HUES48 (cell line): ENCODE data around the gene LAMA2.

Experiments
- H3K27ac ChIP-seq: one replicate; pipeline ENCODE4 v1.7.0; 2013; ENCODE audit warnings: low read depth, low read length, inconsistent platforms
- H3K27me3 ChIP-seq: 2 replicates; pipeline ENCODE4 v1.6.1; 2013; ENCODE audit warnings: mild to moderate bottlenecking, low read length; ENCODE audit not compliant: control insufficient read depth, insufficient read depth
- H3K36me3 ChIP-seq: 2 replicates; pipeline ENCODE4 v1.6.1; 2013; ENCODE audit warnings: low read length; ENCODE audit not compliant: control insufficient read depth, insufficient read depth
- H3K4me1 ChIP-seq: 2 replicates; pipeline ENCODE4 v1.6.1; 2013; ENCODE audit warnings: mild to moderate bottlenecking, low read length; ENCODE audit not compliant: control insufficient read depth, insufficient read depth
- H3K4me3 ChIP-seq: 2 replicates; pipeline ENCODE4 v1.5.1; 2013; ENCODE audit warnings: mild to moderate bottlenecking, low read depth, low read length
- H3K9ac ChIP-seq: 2 replicates; pipeline ENCODE4 v1.6.1; 2013; ENCODE audit warnings: mild to moderate bottlenecking, low read depth, low read length, moderate library complexity
- H3K9me3 ChIP-seq: 2 replicates; pipeline ENCODE4 v1.6.1; 2013; ENCODE audit warnings: low read length; ENCODE audit not compliant: control insufficient read depth, insufficient read depth

The LAMA2 gene

DNA sequence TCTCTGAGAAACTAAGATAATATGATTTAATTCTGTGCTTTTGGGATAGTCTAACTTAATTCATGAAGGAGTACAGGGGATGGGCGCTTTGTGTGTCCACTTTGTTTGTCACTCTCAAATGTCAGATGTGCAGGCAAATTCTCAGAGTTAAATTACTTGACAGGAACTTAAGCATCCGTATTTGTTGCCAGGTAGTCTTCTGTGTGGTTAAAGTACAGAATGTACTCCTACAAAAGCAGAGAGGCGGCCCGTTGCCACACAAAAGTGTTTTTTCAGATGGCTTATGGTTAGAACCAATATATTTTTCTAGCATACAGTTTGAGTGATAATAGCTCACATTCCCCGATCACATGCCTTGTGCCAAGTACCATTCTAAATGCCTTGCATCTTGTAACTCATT, 234.4 kb downstream of the LAMA2 start:
- Histone ChIP-seq H3K36me3 (no peaks in the 10 kb centered on the region), H3K4me3 (no peak overlapping the region), H3K9me3 (no peaks in the 10 kb centered on the region), H3K27me3 (no peaks in the 10 kb centered on the region), H3K4me1 (no peaks in the 10 kb centered on the region), H3K27ac (no peak overlapping the region), H3K9ac (no peak overlapping the region)

DNA sequence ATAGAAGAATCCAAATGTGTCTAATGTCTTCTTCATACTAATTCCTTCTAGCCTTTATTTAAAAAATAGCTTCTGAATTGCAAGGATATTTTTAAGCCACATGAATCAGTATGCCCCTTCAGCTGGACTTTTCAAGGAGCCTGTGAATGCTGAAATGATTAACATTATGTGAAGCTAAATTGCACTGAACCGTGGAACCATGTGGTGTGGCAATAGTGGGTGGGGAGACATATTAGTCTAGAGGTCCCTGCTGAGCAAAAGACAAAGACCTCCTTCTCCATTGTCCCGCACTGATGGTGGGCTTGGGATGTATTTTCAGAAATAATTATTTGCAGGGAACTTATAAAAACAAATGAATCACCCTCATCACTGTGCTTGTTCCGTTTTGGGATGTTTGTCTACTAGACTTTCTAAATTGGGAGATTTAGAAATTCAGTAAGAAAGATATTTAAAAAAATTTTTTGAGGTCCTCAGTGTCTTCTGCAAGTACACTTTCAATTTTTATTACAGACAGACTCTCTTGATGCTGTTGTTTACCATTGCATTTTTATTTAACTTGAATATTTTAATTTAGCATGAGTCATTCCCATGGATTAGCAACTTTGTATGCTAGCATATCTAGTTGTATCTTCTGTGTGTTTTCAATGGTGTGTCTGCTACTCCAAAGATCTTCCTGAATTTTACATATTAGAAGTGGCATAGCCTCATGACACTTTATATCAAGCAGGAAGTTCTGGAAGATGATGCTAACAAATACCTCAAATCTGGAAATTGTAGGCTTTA, 238.1 kb downstream of the LAMA2 start:
- no peaks in the 10 kb centered on the region for H3K4me1 ChIP-seq
- H3K27me3 ChIP-seq = no peaks in the 10 kb centered on the region
- no peak overlapping the region for H3K9ac ChIP-seq
- H3K27ac ChIP-seq = no peak overlapping the region
- no peaks in the 10 kb centered on the region for H3K36me3 ChIP-seq
- no peaks in the 10 kb centered on the region for H3K9me3 ChIP-seq
- H3K4me3 ChIP-seq = no peak overlapping the region

DNA sequence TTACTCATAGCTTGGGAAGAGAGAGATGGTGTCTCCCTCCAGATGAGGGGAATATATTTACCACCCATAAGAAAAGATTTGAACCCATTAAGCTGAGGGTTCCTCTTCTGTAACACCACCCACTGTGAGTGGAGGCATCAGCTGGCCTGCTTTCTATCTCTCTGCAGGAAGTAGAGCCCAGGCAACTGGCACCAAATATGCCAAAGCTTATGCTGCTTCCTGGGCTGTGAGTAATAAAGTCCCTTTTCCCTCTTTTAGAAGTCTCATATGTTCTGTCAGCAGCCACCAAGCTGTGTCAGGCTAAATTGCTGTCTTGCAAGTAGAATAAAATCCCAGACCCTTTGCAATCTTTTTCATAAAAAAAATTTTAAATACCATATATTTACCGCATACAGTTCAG, 241.4 kb downstream of the LAMA2 start:
- no peaks in the 10 kb centered on the region for H3K9me3 ChIP-seq
- H3K27me3 ChIP-seq = no peaks in the 10 kb centered on the region
- H3K36me3 ChIP-seq = no peaks in the 10 kb centered on the region

DNA sequence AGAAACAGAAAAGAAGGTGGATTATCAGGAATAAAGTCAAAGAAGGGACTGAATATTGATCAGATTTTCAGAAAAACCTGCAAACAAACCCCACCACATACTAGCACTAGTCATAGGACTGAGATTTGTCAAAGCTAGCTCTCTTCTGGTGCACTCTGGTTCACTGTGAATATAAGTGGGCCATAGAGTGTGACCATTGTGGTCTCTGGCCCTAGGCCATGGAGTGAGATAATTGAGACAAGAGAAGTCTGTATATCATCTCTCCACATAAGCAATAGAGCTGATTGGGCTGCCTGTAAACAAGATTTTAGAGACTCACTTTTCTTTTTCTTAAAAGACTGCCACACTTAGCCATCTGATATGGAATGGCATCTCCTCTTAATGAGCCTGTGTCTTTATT, 247.2 kb downstream of the LAMA2 start:
- no peak overlapping the region for H3K9ac ChIP-seq
- H3K27ac ChIP-seq = no peak overlapping the region

More for the DNA sequence above, 241.4 kb downstream of the LAMA2 start:
- no peak overlapping the region for H3K4me3 ChIP-seq
- H3K27ac ChIP-seq = no peak overlapping the region
- H3K4me1 ChIP-seq = no peaks in the 10 kb centered on the region
- H3K9ac ChIP-seq = no peak overlapping the region

DNA sequence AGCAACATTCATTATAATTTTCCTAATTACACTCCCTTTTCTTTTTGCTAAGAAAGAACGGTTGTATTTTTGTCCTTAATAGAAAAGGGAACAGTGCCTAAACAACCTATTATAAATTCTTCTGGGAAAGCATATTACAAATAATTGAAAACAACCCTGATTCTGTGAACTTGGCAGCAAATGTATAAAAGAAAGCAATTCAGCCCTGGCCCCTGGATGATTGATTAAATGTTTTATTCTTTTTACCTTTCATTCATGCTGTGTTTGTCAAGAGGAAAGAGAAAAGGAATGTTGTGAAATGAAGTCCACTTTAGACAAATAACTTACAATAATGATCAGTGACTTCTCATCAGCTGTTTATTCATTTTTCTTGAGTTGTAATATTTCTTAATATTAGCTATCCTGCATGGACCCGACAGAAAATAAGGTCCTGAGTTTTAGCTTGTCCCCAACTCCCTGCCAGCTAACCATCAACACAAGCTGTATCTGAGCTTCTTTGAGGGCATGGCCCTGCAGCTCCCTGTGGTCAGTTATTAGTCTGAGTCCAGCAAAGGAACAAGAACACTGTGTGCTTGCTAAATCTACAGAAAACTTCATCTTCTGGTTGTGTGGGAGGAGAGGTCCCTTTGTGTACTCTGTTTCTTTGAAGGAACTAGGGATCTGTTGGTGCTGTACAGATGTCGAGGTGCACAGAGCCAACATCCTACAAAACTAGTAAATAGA, 248.2 kb downstream of the LAMA2 start:
- Histone ChIP-seq H3K9me3 (no peaks in the 10 kb centered on the region), H3K36me3 (no peaks in the 10 kb centered on the region), H3K4me1 (no peaks in the 10 kb centered on the region), H3K27me3 (no peaks in the 10 kb centered on the region), H3K4me3 (no peak overlapping the region), H3K9ac (no peak overlapping the region), H3K27ac (no peak overlapping the region)

More for the DNA sequence above, 247.2 kb downstream of the LAMA2 start:
- no peaks in the 10 kb centered on the region for H3K27me3 ChIP-seq
- H3K4me1 ChIP-seq = no peaks in the 10 kb centered on the region
- H3K4me3 ChIP-seq = no peak overlapping the region
- H3K36me3 ChIP-seq = no peaks in the 10 kb centered on the region
- H3K9me3 ChIP-seq = no peaks in the 10 kb centered on the region

DNA sequence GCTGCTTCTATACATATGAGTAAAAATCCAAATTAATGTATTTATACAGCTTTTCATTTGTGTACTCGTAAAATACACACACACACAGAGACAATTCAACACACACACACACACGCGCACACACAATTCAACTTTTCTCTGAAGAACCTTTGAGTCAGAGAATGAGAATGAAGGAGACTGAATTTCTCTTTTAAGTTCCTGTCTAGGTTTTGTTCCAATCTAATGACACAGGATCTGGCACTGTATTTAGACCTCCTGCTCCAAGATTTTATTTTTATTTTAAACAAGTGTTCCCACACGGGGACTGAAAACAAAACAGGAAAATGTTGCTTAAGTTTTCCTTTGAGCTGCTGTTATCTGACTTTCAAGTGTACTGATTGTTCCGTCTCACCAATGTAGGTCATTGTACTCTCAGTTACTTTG, 250.8 kb downstream of the LAMA2 start:
- Histone ChIP-seq H3K9ac (no peak overlapping the region), H3K27ac (no peak overlapping the region), H3K9me3 (no peaks in the 10 kb centered on the region), H3K4me3 (no peak overlapping the region), H3K27me3 (no peaks in the 10 kb centered on the region), H3K4me1 (no peaks in the 10 kb centered on the region), H3K36me3 (no peaks in the 10 kb centered on the region)

DNA sequence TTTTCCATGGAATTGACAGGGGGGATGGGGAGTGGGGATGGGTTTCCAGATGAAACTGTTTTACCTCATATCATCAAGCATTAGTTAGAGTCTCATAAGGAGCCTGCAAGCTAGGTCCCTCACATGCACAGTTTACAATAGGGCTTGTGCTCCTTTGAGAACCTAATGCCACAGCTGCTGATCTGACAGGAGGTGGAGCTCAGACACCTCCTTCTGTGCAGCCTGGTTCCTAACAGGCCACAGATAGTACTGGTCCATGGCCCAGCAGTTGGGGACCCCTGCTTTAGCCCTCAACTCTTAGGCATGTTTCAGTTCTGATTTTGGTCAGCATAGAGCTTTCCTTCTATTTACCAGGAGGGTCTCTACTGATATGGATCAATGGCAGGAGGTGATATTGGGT, 251.6 kb downstream of the LAMA2 start:
- no peak overlapping the region for H3K27ac ChIP-seq
- H3K27me3 ChIP-seq = no peaks in the 10 kb centered on the region
- no peaks in the 10 kb centered on the region for H3K4me1 ChIP-seq
- H3K9me3 ChIP-seq = no peaks in the 10 kb centered on the region
- no peak overlapping the region for H3K4me3 ChIP-seq
- H3K36me3 ChIP-seq = no peaks in the 10 kb centered on the region
- no peak overlapping the region for H3K9ac ChIP-seq

DNA sequence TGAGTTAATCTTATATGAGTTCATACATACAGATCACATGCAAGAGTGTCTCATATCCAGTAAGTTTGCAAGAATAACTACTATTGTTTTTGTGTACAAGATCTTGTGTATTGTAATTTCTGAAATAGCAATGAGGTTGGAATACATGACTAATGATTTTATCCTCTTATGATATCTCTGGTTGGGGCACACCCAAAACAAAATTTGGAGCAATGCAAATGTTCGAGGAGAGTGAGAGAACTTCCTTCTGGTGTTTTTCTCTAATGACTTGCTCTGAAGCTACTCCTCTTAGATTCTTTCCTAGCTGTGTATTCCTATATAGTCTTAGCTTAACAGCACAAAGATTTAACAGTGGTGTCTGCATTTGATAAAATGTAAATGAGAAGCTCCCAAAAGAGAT, 252.5 kb downstream of the LAMA2 start:
- Histone ChIP-seq H3K4me1 (no peaks in the 10 kb centered on the region), H3K4me3 (no peak overlapping the region), H3K27me3 (no peaks in the 10 kb centered on the region), H3K36me3 (no peaks in the 10 kb centered on the region), H3K9ac (no peak overlapping the region), H3K9me3 (no peaks in the 10 kb centered on the region), H3K27ac (no peak overlapping the region)

DNA sequence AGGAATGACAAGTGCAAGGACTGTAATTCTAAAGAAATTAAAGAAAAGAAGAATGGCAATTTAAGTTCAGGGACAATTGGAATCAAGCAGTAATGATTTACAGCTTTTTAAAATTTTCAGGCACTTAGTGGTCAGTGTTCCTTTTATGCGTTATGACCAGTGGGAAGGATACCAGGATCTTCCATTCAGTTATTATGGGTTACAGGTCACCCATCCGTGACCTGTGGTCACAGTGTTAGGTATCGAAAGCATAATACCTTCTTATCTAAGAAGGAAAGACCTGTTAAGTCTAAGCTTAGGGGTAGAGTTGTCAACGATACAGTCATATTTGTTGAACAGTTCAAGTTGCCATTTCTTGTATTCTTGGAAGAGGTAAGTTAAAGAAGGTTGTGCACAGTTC, 253.8 kb downstream of the LAMA2 start:
- H3K36me3 ChIP-seq = no peaks in the 10 kb centered on the region
- H3K9ac ChIP-seq = no peak overlapping the region
- no peaks in the 10 kb centered on the region for H3K27me3 ChIP-seq
- no peaks in the 10 kb centered on the region for H3K4me1 ChIP-seq
- H3K9me3 ChIP-seq = no peaks in the 10 kb centered on the region
- H3K27ac ChIP-seq = no peak overlapping the region
- no peak overlapping the region for H3K4me3 ChIP-seq

DNA sequence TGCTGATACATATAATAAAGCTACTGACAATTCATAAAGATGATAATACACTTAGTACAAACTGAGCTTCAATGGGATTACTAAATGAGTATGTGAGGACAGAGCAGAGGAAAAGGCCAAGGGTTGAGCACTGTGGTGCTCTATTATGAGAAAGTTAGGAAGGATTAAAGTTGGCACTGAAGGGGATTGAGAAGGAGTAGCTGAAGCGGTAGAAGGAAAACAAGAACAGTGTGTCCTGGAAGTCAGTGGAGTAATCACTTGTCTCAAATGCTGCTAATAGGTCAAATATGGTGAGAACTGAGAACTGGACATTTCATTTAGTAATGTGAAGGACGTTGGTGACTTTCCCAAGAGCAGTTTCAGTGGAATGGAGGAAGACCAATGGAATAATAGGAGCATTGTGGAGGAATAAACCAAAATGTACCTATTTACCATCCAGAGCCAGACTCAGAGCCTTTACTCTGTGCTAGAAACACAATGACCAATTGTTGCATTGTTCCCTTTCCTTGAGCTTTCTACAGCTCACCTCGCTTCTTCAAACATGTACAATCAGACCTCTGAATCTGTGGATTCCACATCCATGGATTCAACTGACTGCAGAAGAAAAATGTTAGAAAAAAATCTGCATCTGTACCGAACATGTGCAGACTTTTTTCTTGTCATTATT, 255.9 kb downstream of the LAMA2 start:
- Histone ChIP-seq H3K4me3 (no peak overlapping the region), H3K9ac (no peak overlapping the region), H3K4me1 (no peaks in the 10 kb centered on the region), H3K27me3 (no peaks in the 10 kb centered on the region), H3K36me3 (no peaks in the 10 kb centered on the region), H3K9me3 (no peaks in the 10 kb centered on the region), H3K27ac (no peak overlapping the region)

DNA sequence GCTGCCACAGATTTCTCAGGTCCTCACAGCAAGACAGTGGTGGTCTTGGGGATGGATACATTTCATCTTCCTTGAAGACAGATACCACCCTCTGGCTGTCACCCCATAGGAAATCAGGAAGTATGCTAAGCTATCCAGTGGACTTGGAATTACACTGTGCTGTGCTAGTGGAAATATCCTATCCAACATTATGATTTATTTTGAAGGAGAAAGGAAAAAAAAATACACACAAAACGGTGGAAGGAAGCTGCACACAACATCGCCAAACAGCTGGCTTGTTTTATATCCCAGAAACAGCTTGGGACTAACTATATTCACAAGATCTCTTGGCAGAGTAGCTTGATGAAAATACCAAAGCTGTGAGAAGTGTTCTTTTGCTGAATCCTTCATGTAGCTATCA, 257.6 kb downstream of the LAMA2 start:
- H3K36me3 ChIP-seq = no peaks in the 10 kb centered on the region
- no peaks in the 10 kb centered on the region for H3K27me3 ChIP-seq
- H3K9ac ChIP-seq = no peak overlapping the region; the same call in 1 of the 2 replicates
- no peaks in the 10 kb centered on the region for H3K4me1 ChIP-seq
- no peak overlapping the region for H3K4me3 ChIP-seq
- H3K9me3 ChIP-seq = no peaks in the 10 kb centered on the region
- no peak overlapping the region for H3K27ac ChIP-seq
